MM.1S (cell line): ENCODE results near the gene DBNDD1.

ENCODE experiments used
- EZH2 ChIP-seq: fragments of 300-600 bp; sonication (generic); optimal IDR thresholded peaks from 2 replicates; pipeline ENCODE3; 2017; ENCODE audit warnings: low read depth, mild to moderate bottlenecking, antibody characterized with exemption, low read length, mixed read lengths
- EZH2phosphoT487 ChIP-seq: fragments of 300-600 bp; sonication (generic); IDR thresholded peaks from 2 replicates; pipeline ENCODE4 v1.6.1; 2018; ENCODE audit warnings: antibody characterized with exemption, low read length
- TF ChIP-seq, protein P1 (sequence below): fragments of 300-600 bp; sonication (generic); IDR thresholded peaks from 2 replicates; pipeline ENCODE4 v1.5.1; 2016; ENCODE audit warnings: antibody characterized with exemption, low read length, mixed read lengths

DNA sequence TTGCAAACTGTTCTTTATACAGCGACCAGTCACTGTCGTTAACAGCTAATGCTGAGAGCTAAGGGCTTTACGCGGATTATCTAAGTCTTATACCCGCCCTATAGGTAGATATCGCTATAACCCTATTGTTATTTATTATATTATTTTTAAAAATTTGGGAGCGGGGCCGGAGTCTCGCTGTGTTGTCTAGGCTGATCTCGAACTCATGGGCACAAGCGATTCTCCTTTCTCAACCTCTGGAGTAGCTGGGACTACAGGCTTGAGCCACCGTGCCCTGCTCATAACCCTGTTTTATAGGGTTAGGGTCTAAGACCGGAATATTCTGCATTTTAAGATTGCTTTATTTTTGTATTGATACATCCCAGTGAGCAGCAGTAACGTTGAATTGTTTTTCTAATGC is 46.0 kb downstream of the DBNDD1 start:
- TF ChIP-seq, protein P1, sequence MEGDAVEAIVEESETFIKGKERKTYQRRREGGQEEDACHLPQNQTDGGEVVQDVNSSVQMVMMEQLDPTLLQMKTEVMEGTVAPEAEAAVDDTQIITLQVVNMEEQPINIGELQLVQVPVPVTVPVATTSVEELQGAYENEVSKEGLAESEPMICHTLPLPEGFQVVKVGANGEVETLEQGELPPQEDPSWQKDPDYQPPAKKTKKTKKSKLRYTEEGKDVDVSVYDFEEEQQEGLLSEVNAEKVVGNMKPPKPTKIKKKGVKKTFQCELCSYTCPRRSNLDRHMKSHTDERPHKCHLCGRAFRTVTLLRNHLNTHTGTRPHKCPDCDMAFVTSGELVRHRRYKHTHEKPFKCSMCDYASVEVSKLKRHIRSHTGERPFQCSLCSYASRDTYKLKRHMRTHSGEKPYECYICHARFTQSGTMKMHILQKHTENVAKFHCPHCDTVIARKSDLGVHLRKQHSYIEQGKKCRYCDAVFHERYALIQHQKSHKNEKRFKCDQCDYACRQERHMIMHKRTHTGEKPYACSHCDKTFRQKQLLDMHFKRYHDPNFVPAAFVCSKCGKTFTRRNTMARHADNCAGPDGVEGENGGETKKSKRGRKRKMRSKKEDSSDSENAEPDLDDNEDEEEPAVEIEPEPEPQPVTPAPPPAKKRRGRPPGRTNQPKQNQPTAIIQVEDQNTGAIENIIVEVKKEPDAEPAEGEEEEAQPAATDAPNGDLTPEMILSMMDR: no peak
- TF ChIP-seq EZH2: no peak
- no peak for TF ChIP-seq EZH2phosphoT487
